Fibroblast of skin of left quadriceps (primary cell): Measurements from ENCODE around the gene DNAJB13.

Source experiments
- DNase-seq, 2 experiments: peaks; one replicate each; pipeline ENCODE4 v3.0.0-alpha.2; 2013; ENCODE audit warnings: low read depth in 2 of 2

The DNAJB13 gene

GRCh38 chr11:74015919-74016684 is 65.3 kb downstream of the DNAJB13 start:
- DNase-seq = no peak

- DNase-seq = no peak
Measured at GRCh38 chr11:74017631-74018030, 66.8 kb downstream of the DNAJB13 start.

GRCh38 chr11:74018331-74019005 is 67.6 kb downstream of the DNAJB13 start:
- DNase-seq = peak; percentile 4 to 11

GRCh38 chr11:74019104-74019738 is 68.4 kb downstream of the DNAJB13 start:
- DNase-seq = no peak

- DNase-seq = no peak
Measured at GRCh38 chr11:74019860-74020259, 69.0 kb downstream of the DNAJB13 start.
